GM18907 (cell line): ENCODE measurements around the gene PRRC2C.
"Not testable (repeated sequence)": the region's sequence is repeated elsewhere in the genome, so short reads cannot be mapped to it uniquely, and the experiment has no call there.

Source experiments
- ATAC-seq: cut with Tn5 transposase; IDR thresholded peaks from one replicate; pipeline ENCODE4 v1.9.1; 2021; ENCODE audit warnings: mild to moderate bottlenecking, moderate library complexity; ENCODE audit not compliant: unreplicated experiment

Gene PRRC2C

GRCh38 chr1:171582589-171582988, 97.3 kb downstream of the PRRC2C start:
- ATAC-seq, result no peak

DNA sequence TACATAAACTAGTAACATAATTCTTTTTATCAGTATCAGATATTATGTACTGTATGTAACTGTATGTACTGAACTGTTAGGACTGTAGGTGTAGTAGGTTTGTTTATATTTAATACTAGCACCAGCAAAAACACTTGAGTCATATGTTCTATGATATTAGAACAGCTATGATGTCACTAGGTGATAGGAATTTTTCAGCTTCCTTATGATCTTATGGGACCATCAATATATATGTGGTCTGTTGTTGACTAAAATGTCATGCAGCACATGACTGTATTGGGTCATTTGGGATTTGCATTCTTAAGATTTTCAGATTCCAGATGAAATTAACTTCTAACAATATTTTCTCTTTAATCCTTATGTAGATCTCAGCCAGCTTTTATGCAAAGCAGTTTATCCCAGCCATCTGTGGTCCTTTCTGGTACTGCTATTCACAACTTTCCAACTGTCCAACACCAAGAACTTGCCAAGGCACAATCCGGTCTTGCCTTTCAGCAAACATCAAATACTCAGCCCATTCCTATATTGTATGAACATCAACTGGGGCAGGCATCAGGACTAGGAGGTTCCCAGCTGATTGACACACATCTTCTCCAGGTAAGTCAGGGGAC, 98.4 kb downstream of the PRRC2C start:
- no peak for ATAC-seq

- ATAC-seq, result no peak
Measured at GRCh38 chr1:171585715-171586114, 100.4 kb downstream of the PRRC2C start.

DNA sequence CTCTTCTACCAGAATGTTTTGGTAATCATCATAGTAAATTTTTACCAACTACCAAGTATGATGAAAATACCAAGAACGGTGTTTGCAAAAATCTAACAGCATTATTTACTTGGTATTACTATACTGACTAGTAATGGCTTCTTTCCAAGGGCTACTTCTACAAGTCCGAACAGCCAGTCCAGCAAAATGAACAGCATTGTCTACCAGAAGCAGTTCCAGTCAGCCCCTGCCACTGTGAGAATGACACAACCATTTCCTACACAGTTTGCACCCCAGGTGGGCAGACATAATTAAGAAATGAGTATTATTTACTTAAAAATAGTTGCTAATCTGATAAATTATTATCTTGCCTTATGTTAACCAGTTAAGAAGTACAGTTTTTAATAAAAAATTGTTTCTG, 102.9 kb downstream of the PRRC2C start:
- no peak for ATAC-seq

DNA sequence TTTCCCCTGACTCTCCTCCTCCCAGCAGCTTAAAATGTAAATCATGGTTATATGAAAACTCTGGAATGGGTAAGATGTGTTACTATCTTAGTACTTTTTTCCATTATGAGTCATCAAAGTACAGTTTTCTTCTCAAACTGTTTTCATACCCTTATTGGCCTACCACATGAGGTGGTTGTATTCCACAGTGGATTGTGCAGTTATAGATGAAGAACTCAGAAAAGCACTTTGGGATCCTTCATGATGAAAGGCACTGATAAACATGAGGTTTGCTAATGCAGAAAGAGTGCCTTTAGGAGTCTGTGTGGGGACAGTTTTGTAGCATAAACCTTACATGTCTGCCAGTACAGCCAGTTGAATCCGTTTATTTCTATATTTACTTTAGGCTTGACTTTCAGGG, 104.7 kb downstream of the PRRC2C start:
- ATAC-seq, result no peak

DNA sequence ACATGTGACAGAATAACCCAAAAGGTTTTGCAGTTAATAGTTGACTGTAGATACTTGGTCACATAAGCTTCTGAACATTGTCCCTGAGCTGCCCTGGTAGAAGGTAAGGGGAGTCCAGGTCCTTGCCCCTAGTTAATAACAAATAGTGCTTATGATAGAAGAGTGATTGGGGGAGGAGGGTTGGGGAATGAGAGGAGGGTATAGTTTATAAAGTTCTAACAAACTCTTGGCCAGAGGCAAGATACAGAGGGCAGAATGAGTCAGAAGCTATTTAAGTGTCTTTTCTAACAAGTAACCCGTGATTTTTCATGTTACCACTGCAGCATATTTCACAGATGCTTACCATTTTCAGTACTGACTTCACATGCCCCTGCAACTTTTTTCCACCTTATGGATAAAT, 110.0 kb downstream of the PRRC2C start:
- no peak for ATAC-seq

- ATAC-seq, result no peak
Measured at GRCh38 chr1:171596119-171596518, 110.8 kb downstream of the PRRC2C start.

- ATAC-seq, result no peak
Measured at GRCh38 chr1:171596705-171597104, 111.4 kb downstream of the PRRC2C start.

DNA sequence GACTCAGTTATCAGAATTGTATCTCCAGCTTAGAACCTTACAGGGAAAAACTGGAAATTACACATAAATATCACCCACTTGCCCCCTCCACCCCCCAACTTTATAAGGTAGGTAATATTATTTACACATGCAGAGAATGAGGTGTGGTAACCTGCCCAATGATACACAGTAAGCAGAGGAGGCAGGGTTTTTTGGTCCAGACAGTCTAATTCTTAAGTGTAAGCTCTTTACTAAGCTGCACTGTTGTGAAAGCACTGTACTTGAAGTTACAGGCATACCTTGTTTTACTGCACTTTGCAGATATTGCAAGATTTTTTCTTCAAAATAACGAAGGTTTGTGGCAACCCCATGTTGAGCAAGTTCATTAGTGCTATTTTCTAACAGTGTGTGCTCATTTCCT, 111.9 kb downstream of the PRRC2C start:
- ATAC-seq, result no peak

DNA sequence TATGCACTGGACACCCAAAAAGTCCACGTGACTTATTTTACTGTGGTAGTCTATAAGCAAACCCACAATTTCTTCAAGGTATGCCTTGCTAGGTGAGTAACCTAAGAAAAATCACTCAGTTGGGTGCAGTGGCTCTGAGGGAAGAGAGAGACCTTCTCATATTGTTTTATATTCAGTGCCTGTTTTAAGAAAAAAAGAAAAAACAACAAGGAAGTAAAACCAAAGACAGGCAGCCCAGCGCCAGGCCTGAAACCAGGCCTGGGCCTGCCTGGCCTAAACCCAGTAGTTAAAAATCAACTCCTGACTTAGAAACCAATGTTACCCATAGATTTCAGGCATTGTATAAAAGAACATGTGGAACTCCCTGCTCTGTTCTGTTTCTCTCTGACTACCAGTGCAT, 115.0 kb downstream of the PRRC2C start:
- ATAC-seq, result not testable (repeated sequence)

DNA sequence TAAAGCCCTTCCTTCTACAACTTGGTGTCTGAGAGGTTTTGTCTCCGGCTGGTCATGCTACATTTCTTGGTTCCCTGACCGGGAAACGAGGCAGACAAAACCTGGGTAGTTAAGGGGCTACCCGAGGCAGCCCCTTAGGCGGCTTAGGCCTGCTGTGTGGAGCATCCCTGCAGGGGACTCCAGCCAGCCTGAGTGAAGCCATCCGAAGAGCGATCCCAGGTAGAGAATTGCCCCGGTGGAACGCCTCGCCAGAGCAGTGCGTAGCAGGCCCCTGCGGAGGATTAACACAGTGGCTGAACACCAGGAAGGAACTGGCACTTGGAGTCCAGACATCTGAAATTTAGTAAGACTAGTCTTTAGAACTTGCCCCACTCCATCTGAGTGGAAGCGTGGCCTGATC, 115.5 kb downstream of the PRRC2C start:
- ATAC-seq, result no peak

GRCh38 chr1:171603042-171603441, 117.7 kb downstream of the PRRC2C start:
- ATAC-seq, result not testable (repeated sequence)

GRCh38 chr1:171606402-171606941, 121.1 kb downstream of the PRRC2C start:
- peak; percentile 71 for ATAC-seq

DNA sequence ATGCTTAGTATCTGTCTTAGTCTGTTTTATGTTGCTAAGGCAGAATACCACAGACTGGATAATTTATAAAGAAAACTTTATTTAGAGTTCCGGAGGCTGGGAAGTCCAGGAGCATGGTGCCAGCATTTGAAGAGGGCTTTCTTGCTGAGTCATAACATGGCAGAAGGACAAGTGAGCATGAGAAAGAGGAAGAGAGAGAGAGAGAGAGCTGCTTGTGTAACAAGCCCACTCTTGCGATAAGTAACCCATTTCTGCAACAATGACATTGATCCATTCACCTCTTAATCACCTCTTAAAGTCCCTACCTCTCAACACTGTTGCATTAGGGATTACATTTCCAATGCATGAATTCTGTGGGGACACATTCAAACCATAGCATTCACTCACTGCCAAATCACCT, 125.1 kb downstream of the PRRC2C start:
- peak; percentile 48 for ATAC-seq

GRCh38 chr1:171611306-171611705, 126.0 kb downstream of the PRRC2C start:
- ATAC-seq, result no peak

- ATAC-seq, result no peak
Measured at GRCh38 chr1:171613282-171613681, 128.0 kb downstream of the PRRC2C start.

DNA sequence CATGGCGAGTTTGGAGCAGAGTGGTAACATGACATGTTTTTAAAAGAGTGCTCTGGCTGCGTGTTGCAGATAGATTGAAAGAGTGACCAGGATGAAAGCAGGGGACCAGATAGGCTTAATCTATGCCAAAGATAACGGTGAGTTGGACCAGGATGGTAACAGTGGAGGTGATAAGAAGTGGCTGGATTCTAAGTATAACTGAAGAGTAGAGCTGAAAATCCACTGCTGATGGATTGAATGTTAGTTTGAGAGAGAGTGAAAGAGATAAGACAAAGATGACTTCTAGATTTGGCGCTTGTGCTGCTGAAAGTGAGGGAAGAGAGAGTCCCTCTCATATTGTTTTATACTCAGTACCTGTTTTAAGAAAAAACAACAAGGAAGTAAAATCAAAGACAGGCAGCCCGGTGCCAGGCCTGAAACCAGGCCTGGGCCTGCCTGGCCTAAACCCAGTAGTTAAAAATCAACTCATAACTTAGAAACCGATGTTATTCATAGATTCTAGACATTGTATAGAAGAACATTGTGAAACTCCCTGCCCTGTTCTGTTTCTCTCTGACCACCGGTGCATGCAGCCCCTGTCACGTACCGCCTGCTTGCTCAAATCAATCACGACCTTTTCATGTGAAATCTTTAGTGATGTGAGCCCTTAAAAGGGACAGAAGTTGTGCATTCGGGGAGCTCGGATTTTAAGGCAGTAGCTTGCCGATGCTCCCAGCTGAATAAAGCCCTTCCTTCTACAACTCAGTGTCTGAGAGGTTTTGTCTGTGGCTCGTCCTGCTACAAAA, 130.0 kb downstream of the PRRC2C start:
- ATAC-seq, result peak; percentile 48

DNA sequence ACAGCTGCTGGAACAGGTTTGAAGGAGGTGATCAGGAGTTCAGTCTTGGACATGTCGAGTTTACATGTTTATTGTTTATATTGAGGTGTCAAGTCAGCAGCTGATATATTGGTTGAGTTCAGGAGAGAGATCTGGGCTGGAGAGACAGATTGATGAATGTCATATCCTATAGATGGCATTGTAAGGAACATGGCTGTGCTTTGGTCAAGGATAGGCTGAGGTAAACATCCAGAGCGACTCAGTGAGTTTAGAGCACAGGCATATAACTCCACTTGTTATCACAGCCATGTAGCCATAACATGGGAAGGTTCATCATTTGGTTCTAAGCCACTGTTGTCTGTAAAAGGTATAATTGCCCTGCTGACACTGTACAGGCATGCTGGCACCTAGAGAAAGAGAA, 131.3 kb downstream of the PRRC2C start:
- no peak for ATAC-seq

DNA sequence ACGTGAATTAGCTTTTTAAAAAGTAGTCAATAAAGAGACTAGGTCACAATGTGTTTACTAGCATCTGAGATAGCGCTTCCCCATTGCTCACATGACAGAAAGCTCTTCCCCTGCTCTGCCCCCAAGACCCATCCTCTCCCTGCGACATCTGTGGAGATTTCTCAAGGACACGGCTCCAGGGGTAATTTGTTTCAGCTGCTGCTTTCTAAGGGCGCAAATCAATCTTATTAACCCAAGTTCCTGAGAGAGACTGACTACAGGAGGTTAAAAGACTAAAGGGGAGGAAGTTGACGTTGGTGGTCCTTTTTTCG, 136.8 kb downstream of the PRRC2C start, which contains the start of gene MYOCOS:
MYOCOS (plus strand) TSS at position 92 of the 311 bp plus-strand sequence. CDS start 1,641 bp downstream, outside the sequence.
- no peak for ATAC-seq

DNA sequence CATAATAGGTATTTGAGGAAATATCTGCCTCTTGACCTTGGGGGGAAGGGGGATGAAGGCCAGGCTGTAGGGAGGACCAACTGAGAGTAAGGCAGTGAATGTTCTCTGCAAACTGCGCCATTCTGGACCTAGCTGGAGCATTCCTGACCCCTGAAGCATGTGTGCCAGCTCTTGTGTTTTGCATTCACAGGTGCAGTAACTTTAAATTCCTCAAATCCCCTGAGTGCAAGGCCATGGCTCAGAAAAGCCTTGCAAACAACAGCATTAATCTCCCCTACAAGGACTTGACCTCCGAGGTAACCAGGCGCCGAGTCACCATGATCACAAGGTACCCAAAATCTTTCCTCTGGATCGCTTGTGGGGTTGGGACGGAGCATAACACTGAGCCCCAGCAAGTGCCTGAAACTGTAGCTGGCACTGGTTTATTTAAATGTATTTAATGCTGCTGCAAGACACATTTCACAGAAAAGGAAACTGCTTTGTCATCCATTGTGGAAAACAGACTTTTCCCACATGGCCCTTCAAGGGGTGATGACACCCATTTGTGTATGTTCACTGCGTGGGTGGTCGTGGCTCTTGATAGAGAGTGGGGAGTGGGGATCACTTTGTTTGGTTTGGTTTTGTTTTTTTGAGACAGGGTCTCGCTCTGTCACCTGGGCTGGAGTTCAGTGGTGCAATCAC, 138.5 kb downstream of the PRRC2C start:
- ATAC-seq, result no peak

- ATAC-seq, result no peak
Measured at GRCh38 chr1:171625225-171625624, 139.9 kb downstream of the PRRC2C start.

- no peak for ATAC-seq
Measured at GRCh38 chr1:171627020-171627419, 141.7 kb downstream of the PRRC2C start.
